Neural cell (in vitro differentiated cells): ENCODE measurements around the gene NPAS3. TPM values are rescaled to one million over a fixed set of nuclear protein-coding genes. Genes with fewer than 3 reads are reported as not detected.

Experiments
- H2AFZ ChIP-seq: fragments of 200-600, 300-800 bp; sonication (generic), shearing (Covaris generic); 2 replicates; pipeline ENCODE4 v1.6.0; 2014; ENCODE audit warnings: low read depth, mild to moderate bottlenecking, antibody characterized with exemption, low read length, moderate library complexity
- H3F3A ChIP-seq: fragments of 200-600 bp; shearing (Covaris generic); 2 replicates; pipeline ENCODE4 v1.6.1; 2016; ENCODE audit warnings: mild to moderate bottlenecking, moderate library complexity, mixed read lengths, antibody characterized with exemption, low read length; ENCODE audit not compliant: insufficient read depth, poor library complexity, severe bottlenecking
- H3K27ac ChIP-seq: fragments of 200-600, 300-800 bp; sonication (generic), shearing (Covaris generic); 2 replicates; pipeline ENCODE4 v1.5.1; 2014; ENCODE audit warnings: mild to moderate bottlenecking, low read length, moderate library complexity
- H3K27me3 ChIP-seq: fragments of 300-800, 200-600 bp; sonication (generic), shearing (Covaris generic); 2 replicates; pipeline ENCODE4 v1.6.0; 2014; ENCODE audit warnings: mild to moderate bottlenecking, low read depth, low read length, moderate library complexity; ENCODE audit not compliant: insufficient read depth
- H3K36me3 ChIP-seq: fragments of 300-800, 200-600 bp; sonication (generic), shearing (Covaris generic); 2 replicates; pipeline ENCODE4 v1.5.1; 2014; ENCODE audit warnings: mild to moderate bottlenecking, antibody characterized with exemption, low read length, moderate library complexity; ENCODE audit not compliant: insufficient read depth
- H3K4me2 ChIP-seq: fragments of 300-800, 200-600 bp; sonication (generic), shearing (Covaris generic); 2 replicates; pipeline ENCODE4 v1.6.0; 2014; ENCODE audit warnings: mild to moderate bottlenecking, low read length
- H3K4me3 ChIP-seq: fragments of 300-800, 200-600 bp; sonication (generic), shearing (Covaris generic); 2 replicates; pipeline ENCODE4 v1.5.1; 2014; ENCODE audit warnings: mild to moderate bottlenecking, low read length, moderate library complexity
- H3K79me2 ChIP-seq: fragments of 200-600 bp; shearing (Covaris generic); replicated peaks from 2 replicates; pipeline ENCODE4 v1.6.0; 2014; ENCODE audit warnings: mild to moderate bottlenecking, low read length, moderate library complexity; ENCODE audit not compliant: insufficient read depth
- H3K9ac ChIP-seq: fragments of 300-800, 200-600 bp; sonication (generic), shearing (Covaris generic); 2 replicates; pipeline ENCODE4 v1.6.1; 2016; ENCODE audit warnings: mild to moderate bottlenecking, low read length, mixed read lengths
- H3K9me2 ChIP-seq: fragments of 200-600 bp; shearing (Covaris generic); 2 replicates; pipeline ENCODE4 v1.6.1; 2016; ENCODE audit warnings: mild to moderate bottlenecking, low read length, mixed read lengths; ENCODE audit not compliant: insufficient read depth
- H3K9me3 ChIP-seq: fragments of 200-600, 300-800 bp; sonication (generic), shearing (Covaris generic); 2 replicates; pipeline ENCODE4 v1.6.1; 2016; ENCODE audit warnings: mild to moderate bottlenecking, mixed run types, low read length, moderate library complexity, mixed read lengths
- H4K20me1 ChIP-seq: fragments of 200-600 bp; shearing (Covaris generic); 2 replicates; pipeline ENCODE4 v1.6.1; 2016; ENCODE audit warnings: mild to moderate bottlenecking, mixed run types; ENCODE audit not compliant: insufficient read depth
- CTCF ChIP-seq: fragments of 450-650 bp; IDR thresholded peaks from 2 replicates; pipeline ENCODE4 v1.5.1; 2014; ENCODE audit warnings: antibody characterized with exemption, mild to moderate bottlenecking, moderate library complexity; ENCODE audit not compliant: poor library complexity, severe bottlenecking
- EP300 ChIP-seq: fragments of 450-650 bp; conservative IDR thresholded peaks from 2 replicates; pipeline ENCODE4 v1.6.1; 2014; ENCODE audit warnings: antibody characterized with exemption, mild to moderate bottlenecking, moderate library complexity; ENCODE audit not compliant: poor library complexity, severe bottlenecking
- EZH2 ChIP-seq: fragments of 200-600, 300-800 bp; shearing (Covaris generic), sonication (generic); IDR thresholded peaks from 2 replicates; pipeline ENCODE4 v1.6.1; 2014; ENCODE audit warnings: antibody characterized with exemption, low read length, borderline replicate concordance, mild to moderate bottlenecking; ENCODE audit not compliant: insufficient read depth, poor library complexity, severe bottlenecking
- MXI1 ChIP-seq: fragments of 450-650 bp; conservative IDR thresholded peaks from 2 replicates; pipeline ENCODE4 v1.6.1; 2014; ENCODE audit warnings: antibody characterized with exemption, mild to moderate bottlenecking; ENCODE audit not compliant: poor library complexity, severe bottlenecking
- POLR2AphosphoS5 ChIP-seq: IDR thresholded peaks from 2 replicates; pipeline ENCODE4 v1.6.1; 2012
- RAD21 ChIP-seq: fragments of 450-650 bp; conservative IDR thresholded peaks from 2 replicates; pipeline ENCODE4 v1.6.1; 2014; ENCODE audit warnings: antibody characterized with exemption, mild to moderate bottlenecking, moderate library complexity
- REST ChIP-seq: IDR thresholded peaks from 2 replicates; pipeline ENCODE4 v1.6.1; 2012; ENCODE audit warnings: borderline replicate concordance
- SMC3 ChIP-seq: fragments of 450-650 bp; conservative IDR thresholded peaks from 2 replicates; pipeline ENCODE4 v1.6.1; 2014; ENCODE audit warnings: antibody characterized with exemption, mild to moderate bottlenecking, moderate library complexity; ENCODE audit not compliant: poor library complexity
- TAF1 ChIP-seq: IDR thresholded peaks from 2 replicates; pipeline ENCODE4 v1.6.1; 2012; ENCODE audit warnings: low read depth
- polyA plus RNA-seq: library from polyadenylated mRNA; depleted of rRNA; stranded (reverse); fragments of >200 nt; gene quantifications from 2 replicates; pipeline ENCODE4 v1.2.3, GENCODE V29; 2014

The NPAS3 gene
- polyA plus RNA-seq, 1 donor from 2014 or later: 1.3 TPM

DNA sequence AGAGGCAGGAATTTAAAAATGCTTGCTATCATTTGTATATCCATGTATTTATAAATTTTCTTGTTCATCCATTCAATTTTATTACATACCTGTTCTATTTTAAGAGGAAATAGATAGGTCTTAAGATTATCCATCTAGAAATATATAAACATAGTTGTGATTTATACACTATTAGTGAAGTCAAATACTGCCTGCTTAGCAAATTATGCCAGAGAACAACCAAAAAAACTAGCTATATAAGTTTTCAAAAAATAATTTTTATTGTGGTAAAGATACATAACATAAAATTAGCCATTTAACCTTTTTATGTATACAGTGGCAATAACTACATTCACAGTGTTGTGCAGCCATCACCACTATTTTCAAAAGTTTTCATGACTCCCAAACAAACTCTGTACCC lies 237.3 kb downstream of the NPAS3 start:
- no peak for TF ChIP-seq SMC3
- no peak for TF ChIP-seq RAD21
- TF ChIP-seq EZH2: no peak
- H3F3A ChIP-seq: no peaks in the 10 kb centered on the region
- no peaks in the 10 kb centered on the region for H3K9me2 ChIP-seq
- H3K4me3 ChIP-seq: no peak overlapping the region
- no peaks in the 10 kb centered on the region for H3K36me3 ChIP-seq
- H3K27ac ChIP-seq: no peak overlapping the region
- H2AFZ ChIP-seq: no peak overlapping the region
- no peak overlapping the region for H3K9ac ChIP-seq
- H3K9me3 ChIP-seq: no peaks in the 10 kb centered on the region
- no peaks in the 10 kb centered on the region for H3K79me2 ChIP-seq
- no peaks in the 10 kb centered on the region for H4K20me1 ChIP-seq
- no peak overlapping the region for H3K4me2 ChIP-seq
- no peaks in the 10 kb centered on the region for H3K27me3 ChIP-seq

GRCh38 chr14:33184587-33184986 lies 245.9 kb downstream of the NPAS3 start:
- Histone ChIP-seq H4K20me1 (no peaks in the 10 kb centered on the region), H3K79me2 (no peaks in the 10 kb centered on the region), H3F3A (no peaks in the 10 kb centered on the region), H2AFZ (no peak overlapping the region), H3K4me2 (no peak overlapping the region), H3K27me3 (no peaks in the 10 kb centered on the region), H3K9ac (no peak overlapping the region), H3K36me3 (no peaks in the 10 kb centered on the region), H3K4me3 (no peak overlapping the region), H3K27ac (no peak overlapping the region), H3K9me2 (no peaks in the 10 kb centered on the region), H3K9me3 (no peaks in the 10 kb centered on the region)
- no peak for TF ChIP-seq MXI1
- TF ChIP-seq REST: no peak
- no peak for TF ChIP-seq EZH2
- no peak for TF ChIP-seq CTCF
- no peak for TF ChIP-seq TAF1
- no peak for TF ChIP-seq RAD21
- no peak for TF ChIP-seq EP300
- no peak for TF ChIP-seq POLR2AphosphoS5
- no peak for TF ChIP-seq SMC3

GRCh38 chr14:33186656-33187055 lies 248.0 kb downstream of the NPAS3 start:
- H3K4me2 ChIP-seq: no peak overlapping the region
- no peaks in the 10 kb centered on the region for H3K27me3 ChIP-seq
- TF ChIP-seq EP300: no peak
- no peak for TF ChIP-seq TAF1
- no peak for TF ChIP-seq CTCF
- TF ChIP-seq SMC3: no peak
- no peak for TF ChIP-seq EZH2
- TF ChIP-seq REST: no peak
- TF ChIP-seq POLR2AphosphoS5: no peak
- TF ChIP-seq MXI1: no peak
- TF ChIP-seq RAD21: no peak
- H3K9me3 ChIP-seq: no peaks in the 10 kb centered on the region
- H2AFZ ChIP-seq: no peak overlapping the region
- H3K36me3 ChIP-seq: no peaks in the 10 kb centered on the region
- H3K27ac ChIP-seq: no peak overlapping the region
- no peaks in the 10 kb centered on the region for H3F3A ChIP-seq
- no peak overlapping the region for H3K9ac ChIP-seq
- no peaks in the 10 kb centered on the region for H4K20me1 ChIP-seq
- H3K9me2 ChIP-seq: no peaks in the 10 kb centered on the region
- H3K79me2 ChIP-seq: no peaks in the 10 kb centered on the region
- no peak overlapping the region for H3K4me3 ChIP-seq
